Activated CD4-positive, alpha-beta memory T cell treated with anti-CD3 and anti-CD28 coated beads for 36 hours (primary cell): ENCODE results near the gene NTRK3. TPM values are rescaled to one million over a fixed set of nuclear protein-coding genes. Genes with fewer than 3 reads are reported as not detected.
"Not testable (repeated sequence)": the region's sequence is repeated elsewhere in the genome, so short reads cannot be mapped to it uniquely, and the experiment has no call there.

ENCODE experiments used
- CTCF ChIA-PET: fragments of 350-600 bp; sonication (Branson Sonifier 250); formaldehyde crosslinking; loops from one replicate; lab custom pipeline; 2021; ENCODE audit warnings: antibody characterized with exemption, inconsistent platforms; lab: Charles Lee
- POLR2A ChIA-PET: fragments of 350-600 bp; sonication (Branson Sonifier 250); formaldehyde crosslinking; loops from one replicate; lab custom pipeline; 2021; ENCODE audit warnings: antibody characterized with exemption; lab: Charles Lee
- DNase-seq: peaks from one replicate; pipeline ENCODE4 v3.0.0-alpha.2; 2020
- H3K27ac Mint-ChIP-seq: one replicate; pipeline ENCODE4 v1.8.0; 2021; ENCODE audit warnings: mixed read lengths
- H3K27me3 Mint-ChIP-seq: one replicate; pipeline ENCODE4 v1.8.0; 2021; ENCODE audit warnings: mixed read lengths
- H3K36me3 Mint-ChIP-seq: one replicate; pipeline ENCODE4 v1.8.0; 2021; ENCODE audit warnings: mixed read lengths
- H3K4me1 Mint-ChIP-seq: one replicate; pipeline ENCODE4 v1.8.0; 2021; ENCODE audit warnings: low read depth, mixed read lengths
- H3K4me3 Mint-ChIP-seq: one replicate; pipeline ENCODE4 v1.8.0; 2021; ENCODE audit warnings: mild to moderate bottlenecking, mixed read lengths
- H3K9me3 Mint-ChIP-seq: one replicate; pipeline ENCODE4 v1.8.0; 2021; ENCODE audit warnings: mixed read lengths
- intact Hi-C: fragments of 100-400 bp; cut with micrococcal nuclease; formaldehyde crosslinking; loops from one replicate; pipeline ENCODE4 v1.15.1; 2023
- total RNA-seq, 2 experiments: library from RNA; stranded (reverse); gene quantifications; one replicate each; pipeline ENCODE4 v1.2.3, GENCODE V29; 2021

NTRK3 gene
- total RNA-seq, 2 experiments from 2014 or later, result 0.78 to 0.85 TPM

- no peak overlapping the region for H3K4me3 Mint-ChIP-seq
- no peaks in the 10 kb centered on the region for H3K9me3 Mint-ChIP-seq
- no peak overlapping the region for H3K27ac Mint-ChIP-seq
- CTCF ChIA-PET, result no interaction called here
- DNase-seq, result no peak
- intact Hi-C loops, result no loop called here
- no peaks in the 10 kb centered on the region for H3K4me1 Mint-ChIP-seq
- no peaks in the 10 kb centered on the region for H3K27me3 Mint-ChIP-seq
- POLR2A ChIA-PET, result no interaction called here
- no peaks in the 10 kb centered on the region for H3K36me3 Mint-ChIP-seq
Measured at GRCh38 chr15:87851497-87851896, 405.0 kb downstream of the NTRK3 start.

- Mint-ChIP-seq H3K4me1 (no peaks in the 10 kb centered on the region), H3K27me3 (no peaks in the 10 kb centered on the region), H3K4me3 (no peak overlapping the region), H3K36me3 (no peaks in the 10 kb centered on the region), H3K9me3 (no peaks in the 10 kb centered on the region), H3K27ac (no peak overlapping the region)
- ChIA-PET CTCF (interaction anchor here (0.6 kb wide), 1 partner anchor 668 kb away, joined by 3 read pairs; no protein-coding TSS in a partner anchor), POLR2A (no interaction called here)
- DNase-seq, result no peak
- intact Hi-C loops, result no loop called here
Measured at GRCh38 chr15:87850916-87851315, 405.6 kb downstream of the NTRK3 start.

- Mint-ChIP-seq H3K4me1 (no peaks in the 10 kb centered on the region), H3K27me3 (no peaks in the 10 kb centered on the region), H3K36me3 (no peaks in the 10 kb centered on the region), H3K27ac (no peak overlapping the region), H3K9me3 (no peaks in the 10 kb centered on the region), H3K4me3 (no peak overlapping the region)
- intact Hi-C loops, result no loop called here
- CTCF ChIA-PET, result no interaction called here
- no peak for DNase-seq
- POLR2A ChIA-PET, result no interaction called here
Measured at GRCh38 chr15:87849181-87849580, 407.4 kb downstream of the NTRK3 start.

GRCh38 chr15:87848012-87848411, 408.5 kb downstream of the NTRK3 start:
- no peak overlapping the region for H3K4me3 Mint-ChIP-seq
- H3K4me1 Mint-ChIP-seq, result no peaks in the 10 kb centered on the region
- no peaks in the 10 kb centered on the region for H3K36me3 Mint-ChIP-seq
- H3K27me3 Mint-ChIP-seq, result no peaks in the 10 kb centered on the region
- DNase-seq, result no peak
- H3K9me3 Mint-ChIP-seq, result no peaks in the 10 kb centered on the region
- intact Hi-C loops, result no loop called here
- H3K27ac Mint-ChIP-seq, result no peak overlapping the region
- ChIA-PET POLR2A (no interaction called here), CTCF (no interaction called here)

GRCh38 chr15:87846746-87847145, 409.8 kb downstream of the NTRK3 start:
- intact Hi-C loops, result no loop called here
- H3K9me3 Mint-ChIP-seq, result no peaks in the 10 kb centered on the region
- H3K27ac Mint-ChIP-seq, result no peak overlapping the region
- no peaks in the 10 kb centered on the region for H3K4me1 Mint-ChIP-seq
- no peaks in the 10 kb centered on the region for H3K36me3 Mint-ChIP-seq
- no peaks in the 10 kb centered on the region for H3K27me3 Mint-ChIP-seq
- POLR2A ChIA-PET, result no interaction called here
- CTCF ChIA-PET, result no interaction called here
- no peak for DNase-seq
- no peak overlapping the region for H3K4me3 Mint-ChIP-seq

GRCh38 chr15:87843312-87843711, 413.2 kb downstream of the NTRK3 start:
- ChIA-PET POLR2A (no interaction called here), CTCF (no interaction called here)
- H3K4me3 Mint-ChIP-seq, result no peak overlapping the region
- H3K4me1 Mint-ChIP-seq, result no peaks in the 10 kb centered on the region
- H3K27ac Mint-ChIP-seq, result no peak overlapping the region
- intact Hi-C loops, result no loop called here
- no peak for DNase-seq
- H3K27me3 Mint-ChIP-seq, result no peaks in the 10 kb centered on the region
- no peaks in the 10 kb centered on the region for H3K9me3 Mint-ChIP-seq
- H3K36me3 Mint-ChIP-seq, result no peaks in the 10 kb centered on the region

- ChIA-PET POLR2A (no interaction called here), CTCF (no interaction called here)
- Mint-ChIP-seq H3K27me3 (no peaks in the 10 kb centered on the region), H3K36me3 (no peaks in the 10 kb centered on the region), H3K4me3 (no peak overlapping the region), H3K4me1 (no peaks in the 10 kb centered on the region), H3K27ac (no peak overlapping the region), H3K9me3 (peaks cover 3% of the 10 kb centered on the region)
- no peak for DNase-seq
- intact Hi-C loops, result no loop called here
Measured at GRCh38 chr15:87841426-87841998, 415.0 kb downstream of the NTRK3 start.

- H3K9me3 Mint-ChIP-seq, intact Hi-C loops, H3K27ac Mint-ChIP-seq, H3K27me3 Mint-ChIP-seq, DNase-seq, CTCF ChIA-PET, H3K4me1 Mint-ChIP-seq, H3K4me3 Mint-ChIP-seq, H3K36me3 Mint-ChIP-seq, POLR2A ChIA-PET: not testable (repeated sequence)
Measured at GRCh38 chr15:87835830-87836229, 420.7 kb downstream of the NTRK3 start.

- DNase-seq, H3K27me3 Mint-ChIP-seq, H3K9me3 Mint-ChIP-seq, CTCF ChIA-PET, H3K27ac Mint-ChIP-seq, H3K4me1 Mint-ChIP-seq, H3K4me3 Mint-ChIP-seq, POLR2A ChIA-PET, H3K36me3 Mint-ChIP-seq, intact Hi-C loops: not testable (repeated sequence)
Measured at GRCh38 chr15:87833333-87833732, 423.2 kb downstream of the NTRK3 start.

- no peaks in the 10 kb centered on the region for H3K4me1 Mint-ChIP-seq
- H3K36me3 Mint-ChIP-seq, result no peaks in the 10 kb centered on the region
- no peaks in the 10 kb centered on the region for H3K9me3 Mint-ChIP-seq
- no peak overlapping the region for H3K4me3 Mint-ChIP-seq
- DNase-seq, result no peak
- ChIA-PET CTCF (interaction anchor here (0.7 kb wide), 1 partner anchor 273 kb away, joined by 3 read pairs; no protein-coding TSS in a partner anchor), POLR2A (no interaction called here)
- no peak overlapping the region for H3K27ac Mint-ChIP-seq
- H3K27me3 Mint-ChIP-seq, result no peaks in the 10 kb centered on the region
- intact Hi-C loops, result no loop called here
Measured at GRCh38 chr15:87829332-87830050, 427.0 kb downstream of the NTRK3 start.

- no peak for DNase-seq
- intact Hi-C loops, result no loop called here
- Mint-ChIP-seq H3K4me3 (no peak overlapping the region), H3K27me3 (no peaks in the 10 kb centered on the region), H3K27ac (no peak overlapping the region), H3K4me1 (no peaks in the 10 kb centered on the region), H3K9me3 (no peaks in the 10 kb centered on the region), H3K36me3 (no peaks in the 10 kb centered on the region)
- POLR2A ChIA-PET, result no interaction called here
- CTCF ChIA-PET, result interaction anchor here (0.7 kb wide), 1 partner anchor 273 kb away, joined by 3 read pairs; no protein-coding TSS in a partner anchor
Measured at GRCh38 chr15:87828608-87829007, 427.9 kb downstream of the NTRK3 start.

GRCh38 chr15:87827131-87827530, 429.4 kb downstream of the NTRK3 start:
- H3K27me3 Mint-ChIP-seq, result no peaks in the 10 kb centered on the region
- H3K4me1 Mint-ChIP-seq, result no peaks in the 10 kb centered on the region
- ChIA-PET POLR2A (no interaction called here), CTCF (no interaction called here)
- no peaks in the 10 kb centered on the region for H3K9me3 Mint-ChIP-seq
- DNase-seq, result no peak
- H3K36me3 Mint-ChIP-seq, result no peaks in the 10 kb centered on the region
- no peak overlapping the region for H3K27ac Mint-ChIP-seq
- H3K4me3 Mint-ChIP-seq, result no peak overlapping the region
- intact Hi-C loops, result no loop called here
